Vagina (tissue), 2 donors: ENCODE data around the gene IL6R. TPM values are rescaled to one million over a fixed set of nuclear protein-coding genes. Genes with fewer than 3 reads are reported as not detected.

Source experiments
- DNase-seq, 2 donors: peaks; one replicate each; pipeline ENCODE4 v3.0.0-alpha.2; 2017; ENCODE audit errors: extremely low spot score in 2 of 2
- H3K27ac ChIP-seq: fragments of 200-600 bp; sonication (generic); one replicate; pipeline ENCODE4 v1.5.1; 2019
- H3K27me3 ChIP-seq: fragments of 200-600 bp; sonication (generic); one replicate; pipeline ENCODE4 v1.5.1; 2019
- H3K36me3 ChIP-seq, 2 donors: fragments of 200-600 bp; sonication (generic); one replicate each; pipeline ENCODE4 v1.5.1; 2017 to 2019
- H3K4me1 ChIP-seq: fragments of 200-600 bp; sonication (generic); one replicate; pipeline ENCODE4 v1.5.1; 2019
- H3K4me3 ChIP-seq, 2 donors: fragments of 200-600 bp; sonication (generic); 1 replicate in 1 of 2; 2 replicates in 1 of 2; pipeline ENCODE4 v1.5.1; 2016 to 2019
- H3K9me3 ChIP-seq: fragments of 200-600 bp; sonication (generic); one replicate; pipeline ENCODE4 v1.5.1; 2019
- CTCF ChIP-seq, 3 experiments: fragments of 450-650 bp in 2 of 3; fragments of 200-600 bp in 1 of 3; sonication (generic) in 1 of 3; IDR thresholded peaks; one replicate each; pipeline ENCODE4 v1.5.1; 2017 to 2019; ENCODE audit warnings: antibody characterized with exemption in 3 of 3, mild to moderate bottlenecking in 2 of 3, moderate library complexity in 2 of 3
- POLR2A ChIP-seq, 2 donors: fragments of 450-650 bp; IDR thresholded peaks; one replicate each; pipeline ENCODE4 v1.6.1; 2017; ENCODE audit warnings: antibody characterized with exemption in 2 of 2, mild to moderate bottlenecking in 2 of 2, moderate library complexity in 2 of 2
- POLR2AphosphoS5 ChIP-seq, 2 donors: sonication (generic); formaldehyde crosslinking; IDR thresholded peaks; one replicate each; pipeline ENCODE4 v1.9.0; 2017; ENCODE audit warnings: antibody characterized with exemption in 2 of 2, mild to moderate bottlenecking in 2 of 2, low read depth in 1 of 2; ENCODE audit not compliant: insufficient read depth in 1 of 2
- intact Hi-C: fragments of 100-400 bp; cut with DNase I; formaldehyde crosslinking; loops from one replicate; pipeline ENCODE4 v1.15.1; 2023
- total RNA-seq: library from RNA; depleted of rRNA; stranded (reverse); fragments of >200 nt; gene quantifications from one replicate; pipeline ENCODE4 v1.2.3, GENCODE V29; 2016

IL6R gene
- total RNA-seq, 1 donor from 2014 or later: 50.8 TPM

DNA sequence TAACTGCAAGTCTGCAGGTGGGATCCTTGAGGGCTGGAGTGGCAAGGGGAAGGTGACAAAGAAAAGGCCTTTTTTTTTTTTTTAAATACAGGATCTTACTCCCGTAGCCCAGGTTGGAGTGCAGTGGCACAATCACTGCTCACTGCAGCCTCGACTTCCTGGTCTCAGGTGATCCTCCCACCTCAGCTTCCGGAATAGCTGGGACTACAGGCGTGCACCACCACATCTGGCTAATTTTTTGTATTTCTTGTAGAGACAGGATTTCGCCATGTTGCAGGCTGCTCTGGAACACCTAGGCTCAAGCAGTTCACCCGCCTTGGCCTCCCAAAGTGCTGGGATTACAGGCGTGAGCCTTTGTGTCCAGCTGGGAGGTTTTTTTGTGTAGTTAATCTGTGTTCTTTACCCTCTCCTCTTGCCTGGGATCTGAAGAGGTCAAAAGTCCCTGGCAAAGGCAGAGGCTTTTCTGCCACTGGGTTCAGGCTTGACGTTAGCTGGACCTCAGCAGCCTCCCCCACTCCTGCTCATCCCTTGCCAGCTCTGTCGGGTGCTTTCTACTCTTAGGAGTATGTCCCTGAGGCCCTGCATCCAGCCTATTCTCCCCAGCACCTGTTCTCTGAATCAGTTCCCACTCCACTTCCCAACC, 5.2 kb downstream of the IL6R start:
- H3K4me1 ChIP-seq: peaks cover 67% of the 10 kb centered on the region
- no peak for DNase-seq
- H3K27me3 ChIP-seq: no peaks in the 10 kb centered on the region
- H3K4me3 ChIP-seq: no peak overlapping the region
- TF ChIP-seq POLR2AphosphoS5 (IDR thresholded peaks at IDR 0.05; ENCODE audit: insufficient read depth in 1 of 2, low read depth in 1 of 2) (no peak), POLR2A (IDR thresholded peaks at IDR 0.05) (no peak), CTCF (IDR thresholded peaks at IDR 0.05) (no peak)
- H3K27ac ChIP-seq: no peak overlapping the region
- intact Hi-C loops: no loop called here
- no peaks in the 10 kb centered on the region for H3K36me3 ChIP-seq
- H3K9me3 ChIP-seq: no peaks in the 10 kb centered on the region

DNA sequence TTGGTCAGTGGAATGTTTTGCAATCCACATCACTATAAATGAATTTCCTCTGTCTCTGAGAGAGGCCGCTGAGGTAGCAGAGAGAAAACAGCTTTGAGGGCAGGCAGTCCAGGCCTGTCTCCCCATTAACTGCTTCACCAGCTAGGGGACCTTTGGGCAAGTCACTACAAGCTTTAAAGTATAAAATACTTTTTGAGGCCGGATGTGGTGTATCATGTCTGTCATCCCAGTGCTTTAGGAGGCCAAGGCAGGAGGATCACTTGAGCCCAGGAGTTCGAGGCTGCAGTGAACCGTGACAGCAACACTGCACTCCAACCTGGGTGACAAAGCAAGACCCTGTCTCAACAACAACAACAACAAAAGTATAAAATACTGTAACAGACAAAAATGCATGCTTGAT, 6.4 kb downstream of the IL6R start:
- intact Hi-C loops: no loop called here
- peaks cover 70% of the 10 kb centered on the region for H3K4me1 ChIP-seq

GRCh38 chr1:154413177-154413783, 8.1 kb downstream of the IL6R start:
- peak in 1 of 2 donors; percentile 55 for DNase-seq
- H3K27ac ChIP-seq: no peak overlapping the region
- no peak overlapping the region for H3K4me3 ChIP-seq
- intact Hi-C loops: no loop called here
- peaks cover 68% of the 10 kb centered on the region for H3K4me1 ChIP-seq
- TF ChIP-seq CTCF (IDR thresholded peaks at IDR 0.05) (no peak), POLR2AphosphoS5 (IDR thresholded peaks at IDR 0.05; ENCODE audit: insufficient read depth in 1 of 2, low read depth in 1 of 2) (no peak), POLR2A (IDR thresholded peaks at IDR 0.05) (no peak)
- no peaks in the 10 kb centered on the region for H3K36me3 ChIP-seq
- H3K27me3 ChIP-seq: no peaks in the 10 kb centered on the region
- H3K9me3 ChIP-seq: no peaks in the 10 kb centered on the region

More for the DNA sequence above, 6.4 kb downstream of the IL6R start:
- Histone ChIP-seq H3K27ac (no peak overlapping the region), H3K4me3 (no peak overlapping the region), H3K36me3 (no peaks in the 10 kb centered on the region), H3K27me3 (no peaks in the 10 kb centered on the region), H3K9me3 (no peaks in the 10 kb centered on the region)
- TF ChIP-seq CTCF (IDR thresholded peaks at IDR 0.05) (no peak), POLR2AphosphoS5 (IDR thresholded peaks at IDR 0.05; ENCODE audit: insufficient read depth in 1 of 2, low read depth in 1 of 2) (no peak), POLR2A (IDR thresholded peaks at IDR 0.05) (no peak)
- DNase-seq: no peak

DNA sequence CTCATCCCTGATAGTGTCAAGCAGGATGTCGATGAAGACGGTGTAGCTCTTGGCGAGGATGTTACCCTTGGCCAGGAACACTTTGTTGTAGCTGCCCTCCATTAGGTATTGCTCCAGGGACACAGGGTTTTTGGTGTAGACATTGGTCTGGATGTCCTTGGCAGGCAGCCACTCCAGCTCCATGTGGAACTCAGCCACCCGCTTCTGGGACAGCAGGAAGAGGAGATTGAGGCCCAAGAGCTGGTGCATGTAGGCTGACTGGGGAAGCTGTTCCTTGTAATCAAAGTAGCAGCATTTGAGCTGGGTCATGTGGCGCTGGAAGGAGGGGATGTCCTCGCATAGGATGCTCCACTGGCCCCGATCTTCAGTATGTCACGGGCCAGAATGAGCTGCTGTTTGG, 9.5 kb downstream of the IL6R start:
- TF ChIP-seq POLR2AphosphoS5 (IDR thresholded peaks at IDR 0.05; ENCODE audit: insufficient read depth in 1 of 2, low read depth in 1 of 2): no peak
- no peak for TF ChIP-seq POLR2A (IDR thresholded peaks at IDR 0.05)
- TF ChIP-seq CTCF (IDR thresholded peaks at IDR 0.05): no peak
- H3K27ac ChIP-seq: no peak overlapping the region
- peaks cover 68% of the 10 kb centered on the region for H3K4me1 ChIP-seq

More for the DNA sequence above, 9.5 kb downstream of the IL6R start:
- Histone ChIP-seq H3K9me3 (no peaks in the 10 kb centered on the region), H3K36me3 (no peaks in the 10 kb centered on the region), H3K27me3 (no peaks in the 10 kb centered on the region), H3K4me3 (no peak overlapping the region)
- intact Hi-C loops: no loop called here
- DNase-seq: no peak
